Hepatocyte (in vitro differentiated cells): Measurements from ENCODE around the gene RTF1. TPM values are rescaled to one million over a fixed set of nuclear protein-coding genes. Genes with fewer than 3 reads are reported as not detected.

Experiments used
- DNase-seq: peaks from one replicate; pipeline ENCODE4 v3.0.0-alpha.2; 2016; ENCODE audit warnings: low spot score
- H2AFZ ChIP-seq: fragments of 200-600 bp; sonication (generic); 2 replicates; pipeline ENCODE4 v1.6.0; 2016; ENCODE audit warnings: antibody characterized with exemption, mild to moderate bottlenecking
- H3K27ac ChIP-seq: fragments of 200-600 bp; sonication (generic); 2 replicates; pipeline ENCODE4 v1.5.1; 2016; ENCODE audit warnings: mild to moderate bottlenecking
- H3K27me3 ChIP-seq: fragments of 200-600 bp; sonication (generic); 2 replicates; pipeline ENCODE4 v1.6.1; 2016
- H3K36me3 ChIP-seq: fragments of 200-600 bp; sonication (generic); replicated peaks from 2 replicates; pipeline ENCODE4 v1.5.1; 2016; ENCODE audit warnings: low read depth; ENCODE audit not compliant: insufficient read depth
- H3K4me1 ChIP-seq: fragments of 200-600 bp; sonication (generic); 2 replicates; pipeline ENCODE4 v1.5.1; 2016; ENCODE audit warnings: mild to moderate bottlenecking, moderate library complexity; ENCODE audit not compliant: insufficient read depth
- H3K4me2 ChIP-seq: fragments of 200-600 bp; sonication (generic); 2 replicates; pipeline ENCODE4 v1.6.0; 2016
- H3K4me3 ChIP-seq: fragments of 200-600 bp; sonication (generic); 2 replicates; pipeline ENCODE4 v1.5.1; 2016; ENCODE audit warnings: mild to moderate bottlenecking
- H3K79me2 ChIP-seq: fragments of 200-600 bp; sonication (generic); 2 replicates; pipeline ENCODE4 v1.6.0; 2017; ENCODE audit warnings: mild to moderate bottlenecking
- H3K9me2 ChIP-seq: fragments of 200-600 bp; sonication (generic); replicated peaks from 2 replicates; pipeline ENCODE4 v1.6.0; 2017; ENCODE audit warnings: mild to moderate bottlenecking; ENCODE audit not compliant: insufficient read depth
- H3K9me3 ChIP-seq: fragments of 200-600 bp; sonication (generic); 2 replicates; pipeline ENCODE4 v1.5.1; 2016; ENCODE audit warnings: low read depth, mild to moderate bottlenecking
- H4K20me1 ChIP-seq: fragments of 200-600 bp; sonication (generic); 2 replicates; pipeline ENCODE4 v1.6.0; 2016; ENCODE audit warnings: mild to moderate bottlenecking; ENCODE audit not compliant: insufficient read depth, poor library complexity, severe bottlenecking
- CTCF ChIP-seq: fragments of 200-600 bp; sonication (generic); IDR thresholded peaks from 2 replicates; pipeline ENCODE4 v1.5.1; 2016; ENCODE audit warnings: antibody characterized with exemption, mild to moderate bottlenecking; ENCODE audit not compliant: poor library complexity
- EZH2 ChIP-seq: fragments of 200-600 bp; sonication (generic); IDR thresholded peaks from 2 replicates; pipeline ENCODE4 v1.6.1; 2016; ENCODE audit warnings: antibody characterized with exemption, mild to moderate bottlenecking, borderline replicate concordance
- EZH2phosphoT487 ChIP-seq: fragments of 200-600 bp; sonication (generic); IDR thresholded peaks from one replicate; pipeline ENCODE4 v1.6.1; 2018; ENCODE audit warnings: antibody characterized with exemption, mild to moderate bottlenecking, low read depth, moderate library complexity; ENCODE audit not compliant: unreplicated experiment, severe bottlenecking
- WGBS: methylation state at CpG from one replicate; pipeline ENCODE4 v1.1.6; 2016; ENCODE audit warnings: low lambda C conversion rate; ENCODE audit errors: missing lambda C conversion rate; 5-methylcytosine and 5-hydroxymethylcytosine counted together
- polyA plus RNA-seq: library from polyadenylated mRNA; unstranded; fragments of >200 nt; fragmentation: Nextera tagmentation; extraction: Ambion mirVana; gene quantifications from 2 replicates; pipeline ENCODE4 v1.2.1, GENCODE V29; 2016
- total RNA-seq: library from RNA; depleted of rRNA; stranded (reverse); fragments of >200 nt; gene quantifications from 2 replicates; pipeline ENCODE4 v1.2.3, GENCODE V29; 2014

The RTF1 gene
- total and polyA plus RNA-seq, 2 experiments from 2014 or later, result 34.1 to 73.4 TPM

GRCh38 chr15:41504751-41505492 is 88.0 kb downstream of the RTF1 start:
- no peak overlapping the region for H3K4me3 ChIP-seq
- peaks cover 44% of the 10 kb centered on the region for H3K27me3 ChIP-seq
- peaks cover 5% of the 10 kb centered on the region for H3K79me2 ChIP-seq
- H3K4me1 ChIP-seq, result no peaks in the 10 kb centered on the region
- no peak for DNase-seq
- no peak overlapping the region for H3K27ac ChIP-seq
- TF ChIP-seq EZH2, result no peak
- H3K9me2 ChIP-seq, result no peaks in the 10 kb centered on the region
- H3K9me3 ChIP-seq, result no peaks in the 10 kb centered on the region
- no peak overlapping the region for H2AFZ ChIP-seq
- no peaks in the 10 kb centered on the region for H4K20me1 ChIP-seq
- H3K36me3 ChIP-seq, result no peaks in the 10 kb centered on the region
- WGBS, result 89% methylated on average over 12 of the region's 13 CpGs
- no peak overlapping the region for H3K4me2 ChIP-seq

- Histone ChIP-seq H3K9me2 (no peaks in the 10 kb centered on the region), H2AFZ (no peak overlapping the region), H3K79me2 (no peaks in the 10 kb centered on the region), H3K4me1 (no peaks in the 10 kb centered on the region), H3K27me3 (peaks cover 44% of the 10 kb centered on the region), H3K27ac (no peak overlapping the region), H3K9me3 (no peaks in the 10 kb centered on the region), H4K20me1 (no peaks in the 10 kb centered on the region), H3K36me3 (no peaks in the 10 kb centered on the region), H3K4me3 (no peak overlapping the region), H3K4me2 (no peak overlapping the region)
- TF ChIP-seq EZH2phosphoT487, result no peak
- no peak for TF ChIP-seq CTCF
- DNase-seq, result no peak
- WGBS, result 82% methylated on average over 4 of the region's 4 CpGs
These were observed 88.9 kb downstream of the RTF1 start for GRCh38 chr15:41505776-41506175.

GRCh38 chr15:41506796-41507341 is 90.0 kb downstream of the RTF1 start:
- Histone ChIP-seq H3K27ac (no peak overlapping the region), H3K4me1 (peaks cover 3% of the 10 kb centered on the region), H4K20me1 (no peaks in the 10 kb centered on the region), H2AFZ (no peak overlapping the region), H3K4me2 (no peak overlapping the region), H3K4me3 (no peak overlapping the region), H3K79me2 (no peaks in the 10 kb centered on the region), H3K27me3 (peaks cover 46% of the 10 kb centered on the region), H3K9me3 (no peaks in the 10 kb centered on the region), H3K36me3 (no peaks in the 10 kb centered on the region), H3K9me2 (no peaks in the 10 kb centered on the region)
- TF ChIP-seq EZH2phosphoT487 (no peak), EZH2 (no peak), CTCF (no peak)
- 85% methylated on average over 10 of the region's 10 CpGs for WGBS
- no peak for DNase-seq

GRCh38 chr15:41507820-41508290 is 91.0 kb downstream of the RTF1 start:
- TF ChIP-seq EZH2 (no peak), CTCF (no peak), EZH2phosphoT487 (no peak)
- no peaks in the 10 kb centered on the region for H3K79me2 ChIP-seq
- 83% methylated on average over 7 of the region's 7 CpGs for WGBS
- peaks cover 2% of the 10 kb centered on the region for H4K20me1 ChIP-seq
- H3K4me3 ChIP-seq, result no peak overlapping the region
- no peaks in the 10 kb centered on the region for H3K36me3 ChIP-seq
- no peaks in the 10 kb centered on the region for H3K9me3 ChIP-seq
- H3K27me3 ChIP-seq, result peaks cover 46% of the 10 kb centered on the region
- H3K9me2 ChIP-seq, result no peaks in the 10 kb centered on the region
- H3K4me2 ChIP-seq, result no peak overlapping the region
- no peak overlapping the region for H3K27ac ChIP-seq
- no peak overlapping the region for H2AFZ ChIP-seq
- DNase-seq, result no peak
- peaks cover 13% of the 10 kb centered on the region for H3K4me1 ChIP-seq
